OCI-LY7 (cell line): Measurements from ENCODE around the gene CALM3.

ENCODE experiments used
- CTCF ChIP-seq: fragments of 200-600 bp; sonication (generic); conservative IDR thresholded peaks from 2 replicates; pipeline ENCODE4 v1.5.1; 2014; ENCODE audit warnings: mild to moderate bottlenecking, antibody characterized with exemption, low read length, moderate library complexity, mixed read lengths
- EZH2phosphoT487 ChIP-seq: fragments of 200-600 bp; sonication (generic); IDR thresholded peaks from 2 replicates; pipeline ENCODE4 v1.6.1; 2018; ENCODE audit warnings: low read depth, borderline replicate concordance, mild to moderate bottlenecking, mixed run types, antibody characterized with exemption, low read length, moderate library complexity, mixed read lengths

- TF ChIP-seq CTCF = no peak
- TF ChIP-seq EZH2phosphoT487 = no peak
These were observed 49.3 kb downstream of the CALM3 start for GRCh38 chr19:46650445-46650844.
